Measurements from ENCODE around the gene SLC5A11.

DNA sequence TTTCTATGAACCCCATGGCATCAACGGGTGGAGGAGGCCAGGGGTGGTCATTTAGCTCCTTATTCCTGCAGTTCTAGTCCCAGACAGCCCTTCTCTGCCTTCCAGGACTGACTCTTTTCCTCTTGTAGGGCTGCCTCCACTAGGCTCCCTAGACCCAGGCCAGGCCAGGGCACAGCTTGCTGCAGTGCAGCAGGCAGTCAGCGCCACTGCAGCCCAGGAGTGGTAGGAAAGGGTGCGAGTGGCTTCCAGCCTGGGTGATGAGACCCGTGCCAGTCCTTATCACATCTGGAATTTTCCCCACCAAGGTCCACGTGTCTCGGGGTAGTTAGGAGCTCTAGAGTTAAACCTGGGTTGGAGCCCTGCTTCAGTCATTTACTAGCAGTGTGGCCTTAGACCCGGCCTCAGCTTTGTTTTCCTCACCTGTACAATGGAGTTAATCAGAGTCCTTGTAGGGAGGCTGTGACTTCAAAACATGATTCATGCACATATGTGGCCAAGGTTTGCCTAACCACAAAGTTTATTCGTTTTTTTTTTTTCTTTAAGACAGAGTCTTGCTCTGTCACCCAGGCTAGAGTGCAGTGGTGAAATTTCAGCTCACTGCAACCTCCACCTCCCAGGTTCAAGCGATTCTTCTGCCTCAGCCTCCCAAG, 4.7 kb downstream of the SLC5A11 start:
- TF ChIP-seq, protein P1, sequence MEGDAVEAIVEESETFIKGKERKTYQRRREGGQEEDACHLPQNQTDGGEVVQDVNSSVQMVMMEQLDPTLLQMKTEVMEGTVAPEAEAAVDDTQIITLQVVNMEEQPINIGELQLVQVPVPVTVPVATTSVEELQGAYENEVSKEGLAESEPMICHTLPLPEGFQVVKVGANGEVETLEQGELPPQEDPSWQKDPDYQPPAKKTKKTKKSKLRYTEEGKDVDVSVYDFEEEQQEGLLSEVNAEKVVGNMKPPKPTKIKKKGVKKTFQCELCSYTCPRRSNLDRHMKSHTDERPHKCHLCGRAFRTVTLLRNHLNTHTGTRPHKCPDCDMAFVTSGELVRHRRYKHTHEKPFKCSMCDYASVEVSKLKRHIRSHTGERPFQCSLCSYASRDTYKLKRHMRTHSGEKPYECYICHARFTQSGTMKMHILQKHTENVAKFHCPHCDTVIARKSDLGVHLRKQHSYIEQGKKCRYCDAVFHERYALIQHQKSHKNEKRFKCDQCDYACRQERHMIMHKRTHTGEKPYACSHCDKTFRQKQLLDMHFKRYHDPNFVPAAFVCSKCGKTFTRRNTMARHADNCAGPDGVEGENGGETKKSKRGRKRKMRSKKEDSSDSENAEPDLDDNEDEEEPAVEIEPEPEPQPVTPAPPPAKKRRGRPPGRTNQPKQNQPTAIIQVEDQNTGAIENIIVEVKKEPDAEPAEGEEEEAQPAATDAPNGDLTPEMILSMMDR (IDR thresholded peaks at IDR 0.05): no peak
- no peak for TF ChIP-seq POLR2AphosphoS5 (IDR thresholded peaks at IDR 0.05)

Data from prostate gland (tissue), 2 donors.